Stimulated activated CD4-positive, alpha-beta T cell treated with anti-CD3 and anti-CD28 coated beads, Interleukin-1b, Interleukin-23, amount 100 ng/mL, for 48 hours (primary cell): ENCODE results near the gene AKAP8L.

Source experiments
- DNase-seq: peaks from one replicate; pipeline ENCODE4 v3.0.0-alpha.2; 2020

Gene AKAP8L

GRCh38 chr19:15448778-15449619 lies 30.2 kb upstream of the AKAP8L start:
- no peak for DNase-seq

GRCh38 chr19:15448044-15448777 lies 29.4 kb upstream of the AKAP8L start:
- no peak for DNase-seq

DNA sequence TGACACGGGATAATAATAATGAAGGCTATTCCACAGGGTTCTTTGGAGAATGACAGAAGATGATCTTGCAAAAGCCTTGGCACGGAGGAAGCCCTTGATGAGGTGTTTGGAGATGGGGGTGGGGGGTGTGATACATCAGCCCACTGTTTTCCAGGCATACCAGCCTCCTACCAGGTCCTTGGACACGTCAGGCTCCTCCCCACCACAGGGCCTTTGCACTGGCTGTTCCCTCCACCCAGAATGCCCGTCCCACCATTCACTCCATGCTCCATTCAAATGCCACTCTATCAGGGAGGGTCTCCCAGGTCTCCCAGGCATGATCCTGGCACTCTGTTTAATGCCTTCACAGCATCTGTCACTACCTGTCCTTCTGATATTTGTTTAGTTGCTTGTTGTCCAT lies 28.3 kb upstream of the AKAP8L start:
- DNase-seq: no peak

- DNase-seq: no peak
These were observed 27.1 kb upstream of the AKAP8L start for GRCh38 chr19:15445807-15446376.

DNA sequence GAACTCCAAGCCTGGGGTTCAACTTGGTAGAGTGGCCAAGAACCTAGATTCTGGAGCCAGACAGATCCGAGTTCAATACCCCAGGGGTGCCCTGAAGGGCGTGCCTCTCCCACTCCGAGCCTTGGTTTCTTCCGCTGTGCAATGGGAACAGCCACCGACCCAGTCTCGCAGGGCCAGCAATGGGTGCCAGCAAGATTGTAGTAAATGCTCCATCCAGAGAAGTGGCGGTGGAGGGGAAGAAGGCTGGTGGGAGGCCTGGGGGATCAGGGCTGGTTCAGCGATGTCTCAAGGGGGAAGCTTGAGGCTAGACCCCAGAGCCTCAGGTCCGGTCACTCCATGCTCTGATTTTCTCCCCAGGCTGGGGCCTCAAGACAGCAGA lies 26.4 kb upstream of the AKAP8L start:
- DNase-seq: no peak

GRCh38 chr19:15444505-15445226 lies 25.9 kb upstream of the AKAP8L start:
- no peak for DNase-seq

- no peak for DNase-seq
These were observed 25.1 kb upstream of the AKAP8L start for GRCh38 chr19:15443838-15444237.

DNA sequence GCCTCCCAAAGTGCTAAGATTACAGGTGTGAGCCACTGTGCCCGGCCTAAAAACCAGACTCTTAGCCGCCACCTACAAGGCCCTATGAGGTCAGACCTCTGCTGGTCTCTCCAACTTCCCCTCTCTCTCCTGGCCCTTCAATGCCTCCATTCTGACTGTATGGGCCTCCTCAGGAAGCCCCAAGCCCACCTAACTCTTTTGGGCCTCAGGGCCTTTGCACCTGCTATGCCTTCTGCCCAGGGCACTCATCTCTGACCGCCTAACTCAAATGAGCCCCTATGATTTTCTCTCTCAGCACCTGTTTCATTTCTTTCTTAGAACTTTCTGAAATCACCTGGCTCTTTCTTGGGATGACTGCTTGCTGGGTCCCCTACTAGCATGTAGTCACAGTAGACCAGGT lies 24.5 kb upstream of the AKAP8L start:
- no peak for DNase-seq

DNA sequence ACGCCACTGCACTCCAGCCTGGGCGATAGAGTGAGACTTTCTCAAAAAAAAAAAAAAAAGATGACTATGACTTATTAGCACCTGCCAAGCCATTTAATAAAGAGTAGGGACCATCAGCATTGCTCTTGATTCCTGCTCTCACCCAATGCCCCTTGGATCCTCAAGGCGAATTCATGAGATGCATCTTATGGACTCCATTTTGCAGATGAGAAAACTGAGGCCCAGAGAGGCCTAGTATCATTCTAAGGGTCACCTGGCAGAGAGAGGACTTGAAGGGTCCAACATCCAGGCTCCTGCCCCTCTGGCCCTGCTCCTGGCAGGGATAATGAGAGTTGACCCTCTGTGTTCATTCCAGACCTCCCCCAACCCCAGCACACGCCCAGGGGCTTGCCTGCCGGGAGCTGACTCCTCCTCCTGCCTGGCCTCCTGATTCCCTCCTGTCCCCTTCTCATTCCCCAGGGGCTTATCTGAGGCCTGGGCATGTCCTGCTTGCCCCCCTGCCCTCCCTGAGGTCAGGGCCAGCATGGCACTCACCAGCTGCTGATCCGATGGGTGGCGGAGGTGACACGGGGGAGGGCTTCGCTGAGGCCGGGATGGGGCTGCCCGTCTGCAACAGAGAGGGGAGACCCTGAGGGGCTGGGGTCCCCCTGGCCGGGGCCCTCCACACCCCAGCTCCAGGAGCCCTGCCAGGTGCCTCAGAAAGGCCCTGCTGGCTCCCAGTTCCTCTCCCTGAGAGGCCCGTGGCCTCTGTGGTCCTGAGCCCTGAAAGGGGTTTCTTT lies 23.5 kb upstream of the AKAP8L start:
- DNase-seq: no peak

- no peak for DNase-seq
These were observed 22.5 kb upstream of the AKAP8L start for GRCh38 chr19:15441317-15441716.

GRCh38 chr19:15439821-15440641 lies 21.2 kb upstream of the AKAP8L start:
- DNase-seq: no peak

DNA sequence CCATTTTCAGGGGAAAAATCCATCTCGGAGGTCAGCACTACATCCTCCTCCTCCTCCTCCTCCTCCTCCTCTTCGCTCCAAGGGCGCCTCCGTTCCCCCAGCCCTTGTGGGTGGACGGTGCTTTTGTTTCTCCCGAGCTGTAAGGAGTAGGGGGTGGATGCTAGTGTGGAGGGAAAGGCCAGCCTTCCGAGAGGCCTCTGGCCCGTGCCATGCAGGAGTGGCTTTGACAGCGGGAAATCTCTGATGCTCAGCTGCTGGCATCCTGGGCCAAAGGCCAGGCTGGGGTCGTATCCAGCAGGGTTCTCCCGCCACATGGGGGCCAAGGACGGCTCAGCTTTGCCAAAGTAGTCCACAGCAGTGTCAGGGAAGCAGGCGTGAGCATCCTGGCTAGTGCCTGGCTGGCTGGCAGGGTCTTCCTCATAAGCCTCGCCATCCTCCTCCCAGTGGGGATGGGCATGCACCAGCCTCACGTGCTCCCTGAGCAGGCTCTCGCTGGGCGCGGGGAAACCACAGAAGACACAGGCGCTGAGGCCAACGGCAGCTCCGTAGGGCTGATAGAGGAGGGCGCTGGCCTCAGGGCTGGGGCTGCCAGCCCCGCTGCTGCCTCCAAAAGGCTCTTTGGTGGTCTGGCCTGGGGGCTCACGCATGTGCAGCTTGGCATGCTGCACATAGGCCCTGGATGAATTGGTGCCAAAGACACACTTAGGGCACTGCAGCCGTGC lies 20.5 kb upstream of the AKAP8L start:
- DNase-seq: no peak

DNA sequence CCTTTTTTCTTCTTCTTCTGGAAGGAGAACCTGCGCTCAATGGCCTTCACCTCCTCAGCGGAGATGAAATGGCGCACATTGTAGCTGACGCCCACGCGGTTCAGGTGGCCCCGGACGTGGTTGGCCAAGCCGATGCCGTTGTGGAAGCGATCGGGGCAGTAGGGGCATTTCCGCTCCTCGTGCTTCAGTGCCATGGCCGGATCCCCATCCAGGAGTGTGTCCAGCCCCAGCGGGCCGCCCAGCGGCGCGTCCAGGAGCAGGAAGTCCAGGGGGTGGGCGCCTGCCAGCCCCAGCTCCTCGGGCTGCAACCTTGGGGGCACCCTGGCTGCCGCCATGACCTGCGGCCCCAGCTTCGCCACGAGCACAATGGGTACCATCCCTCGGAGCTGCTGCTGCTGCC lies 19.8 kb upstream of the AKAP8L start:
- no peak for DNase-seq

DNA sequence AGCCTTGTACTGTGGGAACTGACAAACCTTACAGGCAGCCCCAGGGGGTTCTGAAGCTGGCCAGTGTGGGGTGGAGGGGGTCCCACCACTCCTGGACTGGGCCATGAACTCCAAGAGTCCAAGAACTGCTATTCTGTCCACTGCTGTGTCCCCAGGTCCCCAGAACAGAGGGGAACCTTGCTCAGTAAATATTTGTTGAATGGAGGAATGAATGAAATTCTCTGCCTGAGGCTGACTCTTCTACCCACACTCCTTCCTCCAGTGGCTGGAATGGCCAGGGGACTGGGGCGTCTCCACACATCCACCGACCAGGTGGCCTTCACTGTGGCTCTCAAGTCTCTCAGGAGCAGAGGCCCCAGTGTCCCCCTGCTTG lies 19.3 kb upstream of the AKAP8L start:
- DNase-seq: no peak

DNA sequence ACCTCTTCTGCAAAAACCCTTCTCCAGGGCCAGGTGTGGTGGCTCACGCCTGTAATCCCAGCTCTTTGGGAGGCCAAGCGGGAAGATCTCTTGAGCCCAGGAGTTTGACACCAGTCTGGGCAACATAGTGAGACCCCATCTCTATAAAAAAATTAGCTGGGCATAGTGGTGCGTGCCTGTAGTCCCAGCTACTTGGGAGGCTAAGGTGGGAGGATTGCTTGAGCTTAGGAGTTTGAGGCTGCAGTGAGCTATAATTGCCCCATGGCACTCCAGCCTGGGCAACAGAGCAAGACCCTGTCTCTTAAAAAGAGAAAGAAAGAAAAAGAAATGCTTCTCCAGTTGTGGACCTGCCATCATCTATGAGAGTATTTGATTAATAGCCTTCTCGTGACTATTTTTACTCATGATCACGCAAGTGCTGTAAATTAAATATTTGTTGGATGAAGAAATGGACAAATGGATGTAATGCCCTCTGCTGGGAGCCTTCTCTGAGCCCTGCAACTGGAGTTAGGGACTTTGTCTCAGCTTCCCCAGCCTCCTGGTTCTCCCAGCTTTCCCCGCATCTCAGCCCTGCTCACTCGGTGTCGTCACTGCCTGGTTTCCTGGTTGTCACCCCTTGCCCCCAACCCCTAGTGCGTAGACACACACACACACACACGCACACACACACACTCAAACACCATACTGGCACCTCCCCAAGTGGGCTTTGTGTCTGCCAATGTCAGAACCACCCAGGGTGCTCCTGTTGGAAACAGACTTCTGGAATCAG lies 18.8 kb upstream of the AKAP8L start:
- DNase-seq: no peak

- DNase-seq: no peak
These were observed 18.0 kb upstream of the AKAP8L start for GRCh38 chr19:15436826-15437110.

DNA sequence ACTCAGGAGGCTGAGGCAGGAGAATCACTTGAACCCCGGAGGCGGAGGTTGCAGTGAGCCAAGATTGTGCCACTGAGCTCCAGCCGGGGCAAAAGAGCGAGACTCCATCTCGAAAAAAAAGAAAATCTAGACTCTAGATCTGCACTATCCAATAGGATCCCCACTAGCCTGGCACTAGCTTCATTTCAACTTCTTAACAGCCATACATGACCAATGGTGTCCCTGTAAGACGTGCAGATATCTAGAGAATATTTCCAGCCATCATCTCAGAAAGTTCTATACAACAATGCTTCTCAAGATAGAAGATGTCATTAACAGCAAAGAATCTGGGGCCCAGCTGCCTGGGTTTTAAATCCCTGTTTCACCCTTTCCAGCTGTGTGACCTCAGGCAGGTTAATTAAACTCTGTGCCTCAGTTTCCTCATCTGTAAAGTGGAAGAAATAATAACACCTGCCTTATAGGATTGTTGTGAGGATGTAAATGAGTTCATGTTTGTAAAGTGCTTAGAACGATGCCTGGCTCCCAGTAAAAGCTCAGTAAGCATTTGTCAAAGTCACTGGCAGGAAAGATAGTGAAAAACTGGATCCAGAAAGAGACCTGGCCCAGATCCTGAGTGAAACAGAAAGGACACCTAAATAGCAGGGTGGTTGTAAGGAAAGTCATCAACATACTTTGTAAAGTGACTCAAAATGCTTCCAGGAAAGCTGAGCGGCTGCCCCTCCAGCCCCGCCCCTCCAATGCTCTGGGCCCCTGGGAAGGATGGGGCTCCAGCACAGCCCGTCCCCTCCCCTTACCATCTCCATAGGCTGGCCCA lies 17.4 kb upstream of the AKAP8L start:
- DNase-seq: no peak

GRCh38 chr19:15433519-15434069 lies 14.8 kb upstream of the AKAP8L start:
- no peak for DNase-seq
